ENCODE measurements around the gene CDH19.

DNA sequence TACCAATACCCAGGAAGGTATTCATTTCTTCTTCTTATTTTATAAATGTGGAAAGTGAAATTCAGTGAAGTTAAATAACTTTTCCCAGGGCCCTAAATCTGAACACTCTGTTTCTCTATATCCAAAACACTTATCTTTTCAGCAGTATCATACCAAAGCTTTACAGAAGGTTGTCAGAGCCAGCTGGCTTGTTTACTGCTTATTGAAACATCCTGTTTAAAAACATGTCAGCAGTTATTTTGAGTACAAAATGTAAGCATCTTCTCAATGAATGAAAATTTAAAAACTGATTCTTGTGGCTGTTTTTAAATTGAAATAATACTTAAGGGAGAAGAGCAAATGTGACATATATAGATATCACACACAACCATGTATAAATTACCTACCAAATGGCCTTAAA lies 11.3 kb upstream of the CDH19 start:
- TF ChIP-seq ZNF174 (tag by site-specific recombination; IDR thresholded peaks at IDR 0.05) (no peak), ZNF549 (tag by site-specific recombination; IDR thresholded peaks at IDR 0.05) (no peak), PRDM1 (tag by site-specific recombination; IDR thresholded peaks at IDR 0.05) (no peak)
- TF ChIP-seq, protein P1, sequence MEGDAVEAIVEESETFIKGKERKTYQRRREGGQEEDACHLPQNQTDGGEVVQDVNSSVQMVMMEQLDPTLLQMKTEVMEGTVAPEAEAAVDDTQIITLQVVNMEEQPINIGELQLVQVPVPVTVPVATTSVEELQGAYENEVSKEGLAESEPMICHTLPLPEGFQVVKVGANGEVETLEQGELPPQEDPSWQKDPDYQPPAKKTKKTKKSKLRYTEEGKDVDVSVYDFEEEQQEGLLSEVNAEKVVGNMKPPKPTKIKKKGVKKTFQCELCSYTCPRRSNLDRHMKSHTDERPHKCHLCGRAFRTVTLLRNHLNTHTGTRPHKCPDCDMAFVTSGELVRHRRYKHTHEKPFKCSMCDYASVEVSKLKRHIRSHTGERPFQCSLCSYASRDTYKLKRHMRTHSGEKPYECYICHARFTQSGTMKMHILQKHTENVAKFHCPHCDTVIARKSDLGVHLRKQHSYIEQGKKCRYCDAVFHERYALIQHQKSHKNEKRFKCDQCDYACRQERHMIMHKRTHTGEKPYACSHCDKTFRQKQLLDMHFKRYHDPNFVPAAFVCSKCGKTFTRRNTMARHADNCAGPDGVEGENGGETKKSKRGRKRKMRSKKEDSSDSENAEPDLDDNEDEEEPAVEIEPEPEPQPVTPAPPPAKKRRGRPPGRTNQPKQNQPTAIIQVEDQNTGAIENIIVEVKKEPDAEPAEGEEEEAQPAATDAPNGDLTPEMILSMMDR (tag by site-specific recombination; IDR thresholded peaks at IDR 0.05) = no peak
- TF ChIP-seq, protein P2, sequence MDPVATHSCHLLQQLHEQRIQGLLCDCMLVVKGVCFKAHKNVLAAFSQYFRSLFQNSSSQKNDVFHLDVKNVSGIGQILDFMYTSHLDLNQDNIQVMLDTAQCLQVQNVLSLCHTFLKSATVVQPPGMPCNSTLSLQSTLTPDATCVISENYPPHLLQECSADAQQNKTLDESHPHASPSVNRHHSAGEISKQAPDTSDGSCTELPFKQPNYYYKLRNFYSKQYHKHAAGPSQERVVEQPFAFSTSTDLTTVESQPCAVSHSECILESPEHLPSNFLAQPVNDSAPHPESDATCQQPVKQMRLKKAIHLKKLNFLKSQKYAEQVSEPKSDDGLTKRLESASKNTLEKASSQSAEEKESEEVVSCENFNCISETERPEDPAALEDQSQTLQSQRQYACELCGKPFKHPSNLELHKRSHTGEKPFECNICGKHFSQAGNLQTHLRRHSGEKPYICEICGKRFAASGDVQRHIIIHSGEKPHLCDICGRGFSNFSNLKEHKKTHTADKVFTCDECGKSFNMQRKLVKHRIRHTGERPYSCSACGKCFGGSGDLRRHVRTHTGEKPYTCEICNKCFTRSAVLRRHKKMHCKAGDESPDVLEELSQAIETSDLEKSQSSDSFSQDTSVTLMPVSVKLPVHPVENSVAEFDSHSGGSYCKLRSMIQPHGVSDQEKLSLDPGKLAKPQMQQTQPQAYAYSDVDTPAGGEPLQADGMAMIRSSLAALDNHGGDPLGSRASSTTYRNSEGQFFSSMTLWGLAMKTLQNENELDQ (tag by site-specific recombination; IDR thresholded peaks at IDR 0.05; ENCODE audit: low read depth) = no peak
- TF ChIP-seq, protein P3, sequence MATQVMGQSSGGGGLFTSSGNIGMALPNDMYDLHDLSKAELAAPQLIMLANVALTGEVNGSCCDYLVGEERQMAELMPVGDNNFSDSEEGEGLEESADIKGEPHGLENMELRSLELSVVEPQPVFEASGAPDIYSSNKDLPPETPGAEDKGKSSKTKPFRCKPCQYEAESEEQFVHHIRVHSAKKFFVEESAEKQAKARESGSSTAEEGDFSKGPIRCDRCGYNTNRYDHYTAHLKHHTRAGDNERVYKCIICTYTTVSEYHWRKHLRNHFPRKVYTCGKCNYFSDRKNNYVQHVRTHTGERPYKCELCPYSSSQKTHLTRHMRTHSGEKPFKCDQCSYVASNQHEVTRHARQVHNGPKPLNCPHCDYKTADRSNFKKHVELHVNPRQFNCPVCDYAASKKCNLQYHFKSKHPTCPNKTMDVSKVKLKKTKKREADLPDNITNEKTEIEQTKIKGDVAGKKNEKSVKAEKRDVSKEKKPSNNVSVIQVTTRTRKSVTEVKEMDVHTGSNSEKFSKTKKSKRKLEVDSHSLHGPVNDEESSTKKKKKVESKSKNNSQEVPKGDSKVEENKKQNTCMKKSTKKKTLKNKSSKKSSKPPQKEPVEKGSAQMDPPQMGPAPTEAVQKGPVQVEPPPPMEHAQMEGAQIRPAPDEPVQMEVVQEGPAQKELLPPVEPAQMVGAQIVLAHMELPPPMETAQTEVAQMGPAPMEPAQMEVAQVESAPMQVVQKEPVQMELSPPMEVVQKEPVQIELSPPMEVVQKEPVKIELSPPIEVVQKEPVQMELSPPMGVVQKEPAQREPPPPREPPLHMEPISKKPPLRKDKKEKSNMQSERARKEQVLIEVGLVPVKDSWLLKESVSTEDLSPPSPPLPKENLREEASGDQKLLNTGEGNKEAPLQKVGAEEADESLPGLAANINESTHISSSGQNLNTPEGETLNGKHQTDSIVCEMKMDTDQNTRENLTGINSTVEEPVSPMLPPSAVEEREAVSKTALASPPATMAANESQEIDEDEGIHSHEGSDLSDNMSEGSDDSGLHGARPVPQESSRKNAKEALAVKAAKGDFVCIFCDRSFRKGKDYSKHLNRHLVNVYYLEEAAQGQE (tag by site-specific recombination; IDR thresholded peaks at IDR 0.05) = no peak

Data from HEK293 (cell line).